Occipital lobe (tissue), 2 donors: ENCODE measurements around the gene SLC9C2. TPM values are rescaled to one million over a fixed set of nuclear protein-coding genes. Genes with fewer than 3 reads are reported as not detected.
"Not testable (repeated sequence)": the region's sequence is repeated elsewhere in the genome, so short reads cannot be mapped to it uniquely, and the experiment has no call there.

Experiments
- DNase-seq: peaks from one replicate; lab custom pipeline; 2025; lab: John Stamatoyannopoulos, UW
- total RNA-seq: library from RNA; depleted of rRNA; stranded (reverse); fragments of >200 nt; gene quantifications from one replicate; pipeline ENCODE4 v1.2.3, GENCODE V29; 2014

The SLC9C2 gene
- total RNA-seq, 1 donor from 2014 or later: 8.3 TPM

- no peak for DNase-seq
Observed at GRCh38 chr1:173489149-173489600, 113.7 kb downstream of the SLC9C2 start.

- no peak for DNase-seq
Observed at GRCh38 chr1:173488001-173488400, 114.9 kb downstream of the SLC9C2 start.

GRCh38 chr1:173485401-173485800 is 117.5 kb downstream of the SLC9C2 start:
- no peak for DNase-seq

- DNase-seq: no peak
Observed at GRCh38 chr1:173484276-173484675, 118.6 kb downstream of the SLC9C2 start.

GRCh38 chr1:173482683-173483082 is 120.2 kb downstream of the SLC9C2 start:
- no peak for DNase-seq

- no peak for DNase-seq
Observed at GRCh38 chr1:173481195-173481772, 121.6 kb downstream of the SLC9C2 start.

- DNase-seq: no peak
Observed at GRCh38 chr1:173479649-173480048, 123.2 kb downstream of the SLC9C2 start.

- DNase-seq: peak; percentile 44
Observed at GRCh38 chr1:173478094-173478674, 124.7 kb downstream of the SLC9C2 start.

- DNase-seq: no peak
Observed at GRCh38 chr1:173477286-173478093, 125.4 kb downstream of the SLC9C2 start, which contains the start of gene PRDX6. TSS of gene PRDX6 (plus strand) at chr1:173477335. CDS start at chr1:173477398, 63 bp downstream.

GRCh38 chr1:173476665-173477285 is 126.1 kb downstream of the SLC9C2 start:
- peak; percentile 93 for DNase-seq

- no peak for DNase-seq
Observed at GRCh38 chr1:173476197-173476664, 126.6 kb downstream of the SLC9C2 start.

- no peak for DNase-seq
Observed at GRCh38 chr1:173475564-173476196, 127.2 kb downstream of the SLC9C2 start.

- not testable (repeated sequence) for DNase-seq
Observed at GRCh38 chr1:173474780-173475421, 128.0 kb downstream of the SLC9C2 start.

GRCh38 chr1:173474097-173474779 is 128.6 kb downstream of the SLC9C2 start:
- no peak for DNase-seq

GRCh38 chr1:173473599-173474011 is 129.3 kb downstream of the SLC9C2 start:
- no peak for DNase-seq

GRCh38 chr1:173470608-173471007 is 132.3 kb downstream of the SLC9C2 start:
- no peak for DNase-seq

GRCh38 chr1:173469656-173470055 is 133.2 kb downstream of the SLC9C2 start:
- DNase-seq: no peak

GRCh38 chr1:173467426-173467825 is 135.4 kb downstream of the SLC9C2 start:
- DNase-seq: no peak

GRCh38 chr1:173464185-173464584 is 138.7 kb downstream of the SLC9C2 start:
- DNase-seq: not testable (repeated sequence)

- not testable (repeated sequence) for DNase-seq
Observed at GRCh38 chr1:173462666-173463065, 140.2 kb downstream of the SLC9C2 start.
